Hepatocyte (in vitro differentiated cells): ENCODE results near the gene SH3YL1.

Experiments
- CTCF ChIP-seq: fragments of 200-600 bp; sonication (generic); IDR thresholded peaks from 2 replicates; pipeline ENCODE4 v1.5.1; 2016; ENCODE audit warnings: antibody characterized with exemption, mild to moderate bottlenecking; ENCODE audit not compliant: poor library complexity
- EZH2 ChIP-seq: fragments of 200-600 bp; sonication (generic); IDR thresholded peaks from 2 replicates; pipeline ENCODE4 v1.6.1; 2016; ENCODE audit warnings: antibody characterized with exemption, mild to moderate bottlenecking, borderline replicate concordance
- EZH2phosphoT487 ChIP-seq: fragments of 200-600 bp; sonication (generic); IDR thresholded peaks from one replicate; pipeline ENCODE4 v1.6.1; 2018; ENCODE audit warnings: antibody characterized with exemption, mild to moderate bottlenecking, low read depth, moderate library complexity; ENCODE audit not compliant: unreplicated experiment, severe bottlenecking

- TF ChIP-seq EZH2phosphoT487 (no peak), CTCF (no peak), EZH2 (no peak)
These were observed 64.5 kb downstream of the SH3YL1 start for GRCh38 chr2:199041-199966.
